ENCODE measurements around the gene RMRP.

RMRP gene

DNA sequence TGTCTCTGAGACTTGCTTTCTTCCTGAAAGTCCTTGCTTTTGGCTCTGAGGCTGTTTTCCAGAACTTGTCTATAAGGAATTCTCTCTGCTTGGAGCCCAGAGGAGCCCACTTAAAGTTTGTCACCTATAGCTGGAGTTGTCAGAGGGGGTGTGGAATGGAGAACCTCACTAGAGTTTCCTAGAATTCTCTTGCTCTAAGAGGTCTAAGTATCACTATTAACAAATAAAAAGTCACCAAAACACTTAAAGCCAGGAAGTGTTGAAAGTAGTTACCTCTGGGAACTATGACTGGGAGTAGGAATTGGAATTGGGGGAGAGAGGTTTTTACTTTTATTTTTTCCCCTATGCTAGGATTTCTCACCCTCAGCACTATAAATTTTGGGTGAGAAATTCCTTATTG lies 22.1 kb downstream of the RMRP start:
- no peak for DNase-seq (ENCODE audit: low read depth)
- no peak overlapping the region for H3K4me3 ChIP-seq (ENCODE audit: low read depth, low read length)
- TF ChIP-seq, protein P1, sequence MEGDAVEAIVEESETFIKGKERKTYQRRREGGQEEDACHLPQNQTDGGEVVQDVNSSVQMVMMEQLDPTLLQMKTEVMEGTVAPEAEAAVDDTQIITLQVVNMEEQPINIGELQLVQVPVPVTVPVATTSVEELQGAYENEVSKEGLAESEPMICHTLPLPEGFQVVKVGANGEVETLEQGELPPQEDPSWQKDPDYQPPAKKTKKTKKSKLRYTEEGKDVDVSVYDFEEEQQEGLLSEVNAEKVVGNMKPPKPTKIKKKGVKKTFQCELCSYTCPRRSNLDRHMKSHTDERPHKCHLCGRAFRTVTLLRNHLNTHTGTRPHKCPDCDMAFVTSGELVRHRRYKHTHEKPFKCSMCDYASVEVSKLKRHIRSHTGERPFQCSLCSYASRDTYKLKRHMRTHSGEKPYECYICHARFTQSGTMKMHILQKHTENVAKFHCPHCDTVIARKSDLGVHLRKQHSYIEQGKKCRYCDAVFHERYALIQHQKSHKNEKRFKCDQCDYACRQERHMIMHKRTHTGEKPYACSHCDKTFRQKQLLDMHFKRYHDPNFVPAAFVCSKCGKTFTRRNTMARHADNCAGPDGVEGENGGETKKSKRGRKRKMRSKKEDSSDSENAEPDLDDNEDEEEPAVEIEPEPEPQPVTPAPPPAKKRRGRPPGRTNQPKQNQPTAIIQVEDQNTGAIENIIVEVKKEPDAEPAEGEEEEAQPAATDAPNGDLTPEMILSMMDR (IDR thresholded peaks at IDR 0.05; ENCODE audit: insufficient read depth, low read depth, low read length, missing control alignments), result no peak

DNA sequence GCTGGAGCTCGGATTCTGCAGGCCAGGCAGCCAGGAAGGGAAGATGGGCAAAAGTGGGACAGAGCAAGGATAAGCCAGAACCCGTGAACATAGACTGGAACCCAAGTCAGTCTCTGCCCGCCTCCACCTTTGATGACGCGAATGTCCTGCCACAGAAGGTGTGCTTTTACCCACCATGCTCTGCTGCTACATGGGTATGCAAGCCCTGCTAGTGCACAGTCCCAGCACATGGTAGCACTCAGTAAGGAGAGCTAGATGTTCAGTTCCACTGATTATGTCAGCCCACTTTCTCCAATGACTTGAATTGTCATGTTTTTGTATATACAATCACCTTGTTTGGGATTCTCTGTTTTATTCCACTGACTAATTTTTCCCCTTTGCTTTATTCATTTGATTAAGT lies 28.2 kb downstream of the RMRP start:
- no peak overlapping the region for H3K4me3 ChIP-seq (ENCODE audit: low read depth, low read length)
- DNase-seq (ENCODE audit: low read depth), result no peak
- TF ChIP-seq, protein P1 (IDR thresholded peaks at IDR 0.05; ENCODE audit: insufficient read depth, low read depth, low read length, missing control alignments), result no peak

DNA sequence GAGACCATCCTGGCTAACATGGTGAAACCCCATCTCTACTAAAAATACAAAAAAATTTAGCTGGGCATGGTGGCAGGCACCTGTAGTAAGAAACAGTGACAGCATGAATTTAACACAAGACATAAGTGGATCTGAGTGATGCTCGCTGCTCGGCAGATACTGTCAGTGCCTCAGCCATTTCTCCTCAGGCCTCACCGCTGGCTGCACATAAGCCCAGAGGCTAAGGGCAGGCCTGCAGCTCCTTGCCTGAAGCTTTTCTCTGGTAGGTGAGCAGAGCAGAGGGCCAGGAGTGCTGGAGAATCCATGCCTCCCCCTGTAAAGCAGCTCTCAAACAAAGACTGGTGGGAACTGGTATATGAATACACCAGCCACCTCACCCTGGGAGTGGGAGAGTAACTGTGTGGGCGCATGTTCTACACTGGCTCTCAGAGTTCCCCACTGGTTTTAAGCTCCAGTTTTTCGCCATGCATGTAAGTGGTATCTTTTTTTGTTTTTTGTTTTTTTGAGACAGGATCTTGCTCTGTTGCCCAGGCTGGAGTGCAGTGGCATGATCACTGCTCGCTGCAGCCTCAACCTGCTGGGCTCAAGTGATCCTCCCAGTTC lies 29.3 kb downstream of the RMRP start:
- no peak overlapping the region for H3K4me3 ChIP-seq (ENCODE audit: low read depth, low read length)
- DNase-seq (ENCODE audit: low read depth), result no peak
- TF ChIP-seq, protein P1 (IDR thresholded peaks at IDR 0.05; ENCODE audit: insufficient read depth, low read depth, low read length, missing control alignments), result no peak

DNA sequence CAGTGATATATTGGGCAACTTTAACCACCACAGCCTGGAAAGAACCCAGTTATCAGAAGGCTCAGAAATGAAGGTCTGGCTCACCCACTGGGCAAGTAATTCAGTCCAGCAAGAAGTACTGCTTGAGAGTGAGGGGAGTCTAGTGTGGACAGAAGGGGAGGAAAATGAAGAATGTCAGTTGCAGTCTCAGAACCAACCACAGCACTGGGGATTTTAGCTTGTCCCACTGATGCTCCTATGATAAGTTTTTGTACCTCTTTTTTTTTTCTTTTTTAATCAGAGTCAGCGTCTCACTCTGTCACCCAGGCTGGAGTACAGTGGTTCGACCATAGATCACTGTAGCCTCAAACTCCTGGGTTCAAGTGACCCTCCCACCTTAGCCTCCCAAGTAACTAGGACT lies 30.2 kb downstream of the RMRP start:
- TF ChIP-seq, protein P1 (IDR thresholded peaks at IDR 0.05; ENCODE audit: insufficient read depth, low read depth, low read length, missing control alignments), result no peak

DNA sequence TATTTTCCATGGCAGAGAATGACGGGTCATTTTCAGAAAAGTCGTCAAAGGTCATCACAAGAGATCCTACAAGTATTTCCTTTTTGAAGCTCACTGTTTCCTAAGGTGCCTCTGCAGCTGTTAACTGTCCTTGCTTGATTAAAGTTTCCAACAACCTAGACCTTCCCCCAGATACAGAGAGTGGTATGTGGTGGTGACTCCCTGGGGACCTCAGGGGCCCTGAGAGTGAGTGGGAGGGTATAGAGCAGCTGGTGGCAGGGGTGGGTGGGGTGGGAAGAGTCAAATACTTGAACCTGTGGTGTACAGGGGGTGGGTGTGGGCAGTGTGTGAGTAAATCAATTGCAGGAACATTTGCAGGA lies 38.0 kb downstream of the RMRP start:
- H3K4me3 ChIP-seq (ENCODE audit: low read depth, low read length), result no peak overlapping the region
- TF ChIP-seq, protein P1 (IDR thresholded peaks at IDR 0.05; ENCODE audit: insufficient read depth, low read depth, low read length, missing control alignments), result no peak
- DNase-seq (ENCODE audit: low read depth), result peak; percentile 64

More for the DNA sequence above, 30.2 kb downstream of the RMRP start:
- H3K4me3 ChIP-seq (ENCODE audit: low read depth, low read length), result no peak overlapping the region
- no peak for DNase-seq (ENCODE audit: low read depth)

DNA sequence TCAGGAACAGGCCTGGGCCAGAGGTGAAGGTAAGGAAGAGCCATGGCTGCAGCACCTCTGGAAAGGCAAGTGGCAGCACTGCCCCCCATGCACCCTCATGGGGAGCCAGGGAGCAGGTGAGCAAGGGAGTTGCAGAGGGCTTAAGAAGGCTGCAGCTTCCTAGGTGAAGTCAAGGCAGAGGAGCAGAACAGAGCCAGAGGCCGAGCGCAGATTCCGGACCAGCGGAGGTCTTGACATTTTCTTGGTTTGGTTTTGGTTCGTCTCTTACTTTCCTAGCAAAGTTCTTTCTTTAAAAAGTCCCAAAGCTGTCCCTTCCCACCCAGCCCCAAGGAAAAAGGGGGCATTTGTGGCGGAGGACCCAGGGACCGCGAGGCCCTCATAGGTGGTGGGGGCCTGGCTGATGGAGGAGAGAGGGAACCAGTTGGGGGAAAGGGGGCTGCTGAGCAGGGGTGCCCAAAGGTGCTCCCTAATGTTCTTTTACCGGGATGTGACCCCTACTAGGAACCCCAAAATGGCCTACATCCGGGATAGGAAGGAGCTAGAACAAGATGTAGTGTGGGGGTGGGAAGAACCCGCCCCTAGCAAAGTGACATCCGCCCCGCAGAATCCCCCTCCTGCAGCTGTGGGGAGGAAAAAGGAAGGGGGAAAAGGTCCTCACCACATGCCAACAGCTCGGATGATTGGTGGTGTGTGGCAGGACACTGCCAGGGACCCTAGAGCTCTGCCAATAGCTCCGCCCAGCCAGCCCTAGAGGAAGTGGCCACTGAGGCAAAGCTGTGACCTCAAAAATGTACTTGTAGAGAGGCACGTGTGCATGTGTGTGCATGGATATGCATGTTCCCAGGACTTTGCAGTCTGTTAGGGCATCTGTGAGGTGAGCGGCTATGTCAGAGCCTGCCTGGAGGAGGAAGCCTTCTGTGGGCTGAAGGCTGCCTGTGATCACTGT lies 38.7 kb downstream of the RMRP start:
- peak; percentile 80 for DNase-seq (ENCODE audit: low read depth)
- H3K4me3 ChIP-seq (ENCODE audit: low read depth, low read length), result peak overlapping the region; percentile 65
- TF ChIP-seq, protein P1 (IDR thresholded peaks at IDR 0.05; ENCODE audit: insufficient read depth, low read depth, low read length, missing control alignments), result no peak
